ENCODE measurements around the gene GAA.
"Not testable (repeated sequence)": the region's sequence is repeated elsewhere in the genome, so short reads cannot be mapped to it uniquely, and the experiment has no call there.

GAA gene

GRCh38 chr17:80084773-80085172, 16.6 kb upstream of the GAA start:
- no peak for DNase-seq

DNA sequence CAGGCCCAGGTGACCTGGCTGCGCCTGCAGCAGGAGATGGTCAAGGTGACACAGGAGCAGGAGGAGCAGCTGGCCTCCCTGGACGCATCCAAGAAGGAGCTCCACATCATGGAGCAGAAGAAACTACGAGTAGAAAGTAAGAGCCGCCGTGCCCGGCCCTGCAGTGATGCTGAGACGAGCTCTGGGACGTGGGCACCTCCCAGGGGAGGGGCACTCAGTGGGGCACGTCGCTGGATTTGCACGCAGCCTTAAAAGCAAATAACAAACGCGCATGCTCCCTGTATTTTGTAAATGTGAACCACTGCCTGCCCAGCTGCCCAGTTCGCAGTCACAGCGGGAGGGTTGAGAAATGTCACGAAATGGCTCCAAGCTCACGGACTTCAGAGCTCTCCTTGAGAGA, 15.3 kb upstream of the GAA start:
- no peak for DNase-seq

DNA sequence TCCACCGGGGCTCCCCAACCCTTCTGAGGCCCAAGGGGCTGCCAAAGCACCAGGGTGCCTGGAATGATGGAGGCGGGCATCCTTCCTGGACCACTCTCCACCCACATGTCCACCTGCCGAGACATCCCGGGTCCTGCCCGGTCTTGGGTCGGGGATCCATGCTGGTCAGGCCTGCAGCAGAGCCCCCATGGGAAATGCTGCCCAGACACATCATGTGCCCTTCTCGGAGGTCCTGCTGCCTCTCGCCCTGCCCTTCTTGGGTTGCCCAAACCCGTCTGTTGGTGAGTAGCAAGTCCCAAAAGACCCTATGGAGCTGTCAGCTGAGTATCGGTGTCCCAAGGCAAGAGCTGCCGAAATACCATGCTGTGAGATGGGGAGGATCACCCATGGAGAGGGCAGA, 14.8 kb upstream of the GAA start:
- no peak for DNase-seq

DNA sequence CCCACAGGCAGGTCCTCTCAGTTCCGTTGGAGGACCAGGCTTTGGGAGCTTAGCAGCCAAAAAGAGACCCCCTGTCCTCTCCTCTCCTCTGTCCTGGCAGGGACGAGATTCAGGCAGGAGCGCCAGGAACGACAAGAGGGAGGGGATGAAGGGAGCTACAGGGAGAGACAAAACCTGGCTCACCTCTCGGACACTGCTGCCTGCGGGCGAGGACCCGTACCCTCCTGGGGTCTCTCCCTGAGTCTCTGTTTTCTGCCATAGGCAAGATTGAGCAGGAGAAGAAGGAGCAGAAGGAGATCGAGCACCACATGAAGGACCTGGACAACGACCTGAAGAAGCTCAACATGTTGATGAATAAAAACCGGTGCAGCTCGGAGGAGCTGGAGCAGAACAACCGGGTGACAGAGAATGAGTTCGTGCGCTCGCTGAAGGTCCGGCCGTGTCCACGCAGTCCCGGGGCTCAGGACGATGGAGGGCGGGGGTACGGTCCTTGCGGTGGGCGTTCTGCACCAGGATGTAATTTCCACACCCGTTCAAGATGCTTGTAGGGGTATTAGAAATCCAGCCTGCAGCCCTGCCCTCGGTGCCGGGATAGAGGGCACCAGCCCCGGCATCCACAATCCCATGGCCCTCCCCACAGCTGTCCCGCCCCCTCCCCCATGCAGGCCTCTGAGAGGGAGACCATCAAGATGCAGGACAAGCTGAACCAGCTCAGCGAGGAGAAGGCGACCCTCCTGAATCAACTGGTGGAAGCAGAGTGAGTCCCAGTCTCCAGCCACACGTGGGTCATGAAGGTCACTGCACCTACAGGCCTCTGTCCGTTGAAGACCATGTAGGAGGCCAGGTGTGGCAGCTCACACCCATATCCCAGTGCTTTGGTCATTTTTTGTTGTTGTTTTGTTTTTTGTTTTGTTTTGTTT, 13.8 kb upstream of the GAA start:
- no peak for DNase-seq

DNA sequence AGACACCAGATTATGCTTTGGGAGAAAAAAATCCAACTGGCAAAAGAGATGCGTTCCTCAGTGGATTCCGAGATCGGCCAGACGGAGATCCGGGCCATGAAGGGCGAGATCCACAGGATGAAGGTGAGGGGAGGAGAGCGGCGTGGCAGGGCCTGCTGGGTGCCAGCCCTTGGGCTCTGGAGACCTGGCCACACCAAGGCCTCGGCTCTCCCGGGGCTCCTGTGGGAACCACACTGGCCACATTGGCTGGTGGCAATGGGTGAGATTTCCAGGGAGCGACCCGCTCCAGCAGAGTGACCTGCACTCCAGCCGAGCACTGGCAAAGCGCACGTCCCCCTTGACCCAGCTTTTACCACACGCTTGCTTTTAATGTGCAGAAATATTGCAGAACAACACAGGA, 11.6 kb upstream of the GAA start:
- no peak for DNase-seq

GRCh38 chr17:80090164-80090563, 11.2 kb upstream of the GAA start:
- DNase-seq, result not testable (repeated sequence)

DNA sequence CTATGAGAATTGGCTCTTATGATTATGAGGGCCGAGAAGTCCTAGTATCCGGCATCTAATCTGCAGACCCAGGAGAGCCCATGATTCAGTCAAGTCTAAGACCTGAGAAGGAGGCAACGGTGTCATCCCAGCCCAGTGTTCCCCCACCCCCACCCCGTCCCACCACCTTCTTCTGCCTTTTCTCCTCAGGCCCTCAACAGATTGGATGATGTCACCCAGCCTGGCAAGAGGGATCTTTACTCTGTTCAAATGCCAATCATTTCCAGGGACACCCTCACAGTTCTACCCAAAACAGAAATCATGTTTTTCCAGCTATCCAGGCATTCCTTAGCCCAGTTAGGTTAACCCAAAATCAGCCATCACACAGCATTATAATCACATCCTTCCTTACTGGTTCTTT, 10.0 kb upstream of the GAA start:
- no peak for DNase-seq

GRCh38 chr17:80092959-80093358, 8.4 kb upstream of the GAA start:
- no peak for DNase-seq

DNA sequence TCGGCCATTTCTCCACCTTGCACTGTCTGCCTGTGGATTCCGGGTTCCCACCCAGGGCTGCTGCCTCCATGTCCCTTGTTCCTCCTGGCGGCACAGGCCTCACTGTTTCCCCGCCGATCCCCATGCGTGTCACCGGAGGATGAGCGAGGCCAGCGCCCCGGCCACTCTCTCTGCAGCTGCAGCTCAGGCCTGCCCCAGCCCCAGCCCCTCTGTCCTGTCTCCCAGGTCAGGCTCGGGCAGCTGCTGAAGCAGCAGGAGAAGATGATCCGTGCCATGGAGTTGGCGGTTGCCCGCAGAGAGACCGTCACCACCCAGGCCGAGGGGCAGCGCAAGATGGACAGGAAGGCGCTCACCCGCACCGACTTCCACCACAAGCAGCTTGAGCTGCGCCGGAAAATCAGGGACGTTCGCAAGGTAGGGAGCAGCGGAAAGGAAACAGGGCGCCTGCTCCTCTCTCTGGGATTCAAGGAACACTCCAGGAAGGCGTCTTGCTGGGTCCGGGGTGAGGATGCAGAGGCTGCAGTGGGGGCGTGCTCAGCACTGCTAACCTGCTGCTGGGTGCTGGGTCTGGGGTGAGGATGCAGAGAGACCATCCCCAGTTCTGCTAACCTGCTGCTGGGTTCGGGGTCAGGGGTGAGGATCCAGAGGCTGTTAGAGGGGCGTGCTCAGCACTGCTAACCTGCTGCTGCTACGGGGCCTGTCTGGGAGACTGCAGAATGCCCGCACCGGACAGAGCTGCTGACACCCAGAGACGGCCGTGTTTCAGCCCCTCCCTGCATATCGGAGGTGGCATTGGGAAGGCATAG, 6.1 kb upstream of the GAA start:
- DNase-seq, result no peak

DNA sequence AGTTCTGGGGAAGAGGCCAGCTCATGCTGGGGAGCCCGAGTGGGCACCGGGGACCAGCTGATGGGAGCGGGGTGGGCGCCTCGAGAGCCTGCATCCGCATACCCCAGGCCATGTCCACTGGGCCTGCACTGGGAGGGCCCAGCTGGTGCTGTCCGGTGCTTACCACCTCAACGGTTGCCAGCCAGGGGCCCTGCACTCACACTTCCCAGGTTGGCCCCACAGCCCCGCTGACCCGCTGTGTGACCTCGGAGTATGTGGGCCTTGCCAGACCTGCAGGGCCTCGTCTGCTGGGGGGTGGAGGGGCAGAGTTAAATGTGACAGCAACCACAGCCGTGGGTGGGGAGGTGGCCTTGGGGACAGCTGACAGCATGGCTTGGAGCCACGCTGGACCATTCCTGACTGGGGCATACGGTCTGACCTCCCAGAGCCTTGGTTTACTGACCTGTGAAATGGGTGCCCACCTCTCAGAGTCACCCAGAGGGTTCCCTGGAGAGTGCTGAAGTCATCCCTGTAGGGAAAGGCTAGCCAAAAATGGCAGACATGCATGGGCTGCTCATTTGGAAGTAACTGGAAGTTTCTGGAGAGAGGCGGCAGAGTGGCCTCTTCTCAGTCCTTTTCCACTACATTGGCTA, 5.4 kb upstream of the GAA start:
- no peak for DNase-seq

DNA sequence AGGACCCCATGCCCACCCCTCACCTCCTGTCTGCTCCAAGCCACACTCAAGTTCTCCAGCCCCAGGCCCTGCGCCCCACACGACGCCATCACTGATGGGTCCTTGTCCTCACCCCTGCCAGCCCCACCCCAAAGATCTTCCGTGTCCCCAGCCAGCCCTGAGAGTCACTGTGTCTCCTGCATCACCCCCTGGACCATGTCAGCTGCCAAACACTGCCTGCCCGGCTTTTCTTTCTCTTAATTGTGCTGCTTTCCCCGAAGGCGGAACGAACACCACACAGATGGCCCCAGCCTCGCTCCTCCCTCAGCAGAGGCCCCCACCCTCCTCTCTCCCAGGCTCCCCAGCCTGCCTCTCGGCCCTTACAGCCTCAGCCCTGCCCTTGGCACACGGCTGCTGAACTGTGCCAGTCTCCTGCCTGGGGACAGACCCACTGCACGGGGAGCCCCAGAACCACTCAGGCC, 4.8 kb upstream of the GAA start:
- no peak for DNase-seq

DNA sequence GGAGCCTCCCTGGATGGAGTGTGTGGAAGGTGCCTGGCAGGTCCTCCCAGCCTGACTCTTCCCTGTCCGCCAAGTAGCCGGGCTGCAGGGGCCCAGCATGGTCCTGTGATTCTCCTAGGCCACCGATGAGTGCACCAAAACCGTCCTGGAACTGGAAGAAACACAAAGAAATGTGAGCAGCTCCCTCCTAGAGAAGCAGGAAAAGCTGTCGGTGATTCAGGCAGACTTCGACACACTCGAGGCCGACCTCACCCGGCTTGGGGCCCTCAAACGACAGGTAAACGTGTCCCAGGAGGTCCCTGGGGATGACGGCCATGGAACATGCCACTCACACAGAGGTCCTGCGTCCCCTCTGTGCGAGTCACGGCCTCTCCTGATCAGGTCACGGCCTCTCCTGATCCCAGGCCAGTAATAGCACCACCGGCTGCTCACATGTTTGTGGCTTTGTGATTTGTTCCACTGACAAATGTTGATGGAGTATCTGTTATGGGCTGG, 4.2 kb upstream of the GAA start:
- DNase-seq, result no peak

DNA sequence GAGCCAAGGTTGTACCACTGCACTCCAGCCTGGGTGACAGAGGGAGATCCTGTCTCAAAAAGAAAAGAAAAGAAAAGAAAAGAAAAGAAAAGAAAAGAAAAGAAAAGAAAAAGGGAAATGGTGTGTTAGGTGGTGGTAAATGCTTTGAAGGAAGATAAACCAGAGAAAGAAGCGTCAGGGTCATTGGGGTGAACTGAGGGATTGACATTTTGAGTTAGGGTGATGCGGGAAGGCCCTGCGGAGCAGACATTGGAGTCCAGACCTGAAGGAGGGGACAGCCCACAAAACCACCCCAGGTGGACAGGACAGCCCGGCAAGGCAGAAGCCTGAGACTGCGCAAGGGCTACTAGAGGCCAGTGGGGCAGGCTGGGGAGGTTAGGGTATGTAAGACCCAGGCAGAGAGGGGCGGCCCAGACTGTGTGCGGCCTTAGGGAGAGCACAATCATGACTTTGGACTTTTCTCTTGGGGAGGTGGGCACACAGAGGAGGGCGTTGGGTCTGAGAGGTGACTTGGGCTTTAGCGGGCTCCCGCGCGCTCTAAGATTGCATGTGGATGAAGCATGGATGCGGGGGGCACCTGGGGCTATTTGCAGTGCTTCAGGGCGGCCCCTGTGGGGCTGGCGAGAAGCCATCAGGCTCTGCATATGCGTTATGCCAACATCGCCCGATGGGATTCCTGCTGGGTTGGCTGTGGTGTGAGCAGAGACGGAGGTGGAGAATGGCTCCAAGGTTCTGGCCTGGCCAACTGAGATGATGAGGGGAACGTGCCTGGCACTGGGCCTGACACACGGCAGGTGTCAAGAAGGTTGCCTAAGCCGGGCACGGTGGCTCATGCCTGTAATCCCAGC, 3.3 kb upstream of the GAA start:
- DNase-seq, result no peak

GRCh38 chr17:80099291-80100034, 1.9 kb upstream of the GAA start:
- DNase-seq, result no peak

DNA sequence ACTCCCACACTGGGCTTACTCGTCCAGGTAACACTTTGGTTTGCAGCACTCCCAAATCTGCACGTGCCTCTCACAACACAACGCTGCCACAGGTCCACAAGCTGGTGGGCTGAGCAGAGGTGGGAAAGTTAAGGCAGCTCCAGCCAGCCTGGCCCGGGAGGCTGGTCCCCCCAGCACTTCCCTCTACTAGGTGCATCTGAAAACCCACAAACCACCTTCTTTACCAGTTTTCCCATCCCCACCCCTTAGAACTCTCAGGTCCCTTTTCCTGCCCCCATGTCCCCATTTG, 1.4 kb upstream of the GAA start:
- no peak for DNase-seq

DNA sequence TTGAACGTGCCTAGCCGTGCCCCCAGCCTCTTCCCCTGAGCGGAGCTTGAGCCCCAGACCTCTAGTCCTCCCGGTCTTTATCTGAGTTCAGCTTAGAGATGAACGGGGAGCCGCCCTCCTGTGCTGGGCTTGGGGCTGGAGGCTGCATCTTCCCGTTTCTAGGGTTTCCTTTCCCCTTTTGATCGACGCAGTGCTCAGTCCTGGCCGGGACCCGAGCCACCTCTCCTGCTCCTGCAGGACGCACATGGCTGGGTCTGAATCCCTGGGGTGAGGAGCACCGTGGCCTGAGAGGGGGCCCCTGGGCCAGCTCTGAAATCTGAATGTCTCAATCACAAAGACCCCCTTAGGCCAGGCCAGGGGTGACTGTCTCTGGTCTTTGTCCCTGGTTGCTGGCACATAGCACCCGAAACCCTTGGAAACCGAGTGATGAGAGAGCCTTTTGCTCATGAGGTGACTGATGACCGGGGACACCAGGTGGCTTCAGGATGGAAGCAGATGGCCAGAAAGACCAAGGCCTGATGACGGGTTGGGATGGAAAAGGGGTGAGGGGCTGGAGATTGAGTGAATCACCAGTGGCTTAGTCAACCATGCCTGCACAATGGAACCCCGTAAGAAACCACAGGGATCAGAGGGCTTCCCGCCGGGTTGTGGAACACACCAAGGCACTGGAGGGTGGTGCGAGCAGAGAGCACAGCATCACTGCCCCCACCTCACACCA, 724 bp downstream of the GAA start:
- no peak for DNase-seq

- no peak for DNase-seq
Observed at GRCh38 chr17:80102664-80103448, 1.5 kb downstream of the GAA start.

- DNase-seq, result no peak
Observed at GRCh38 chr17:80103449-80104085, 2.2 kb downstream of the GAA start.

DNA sequence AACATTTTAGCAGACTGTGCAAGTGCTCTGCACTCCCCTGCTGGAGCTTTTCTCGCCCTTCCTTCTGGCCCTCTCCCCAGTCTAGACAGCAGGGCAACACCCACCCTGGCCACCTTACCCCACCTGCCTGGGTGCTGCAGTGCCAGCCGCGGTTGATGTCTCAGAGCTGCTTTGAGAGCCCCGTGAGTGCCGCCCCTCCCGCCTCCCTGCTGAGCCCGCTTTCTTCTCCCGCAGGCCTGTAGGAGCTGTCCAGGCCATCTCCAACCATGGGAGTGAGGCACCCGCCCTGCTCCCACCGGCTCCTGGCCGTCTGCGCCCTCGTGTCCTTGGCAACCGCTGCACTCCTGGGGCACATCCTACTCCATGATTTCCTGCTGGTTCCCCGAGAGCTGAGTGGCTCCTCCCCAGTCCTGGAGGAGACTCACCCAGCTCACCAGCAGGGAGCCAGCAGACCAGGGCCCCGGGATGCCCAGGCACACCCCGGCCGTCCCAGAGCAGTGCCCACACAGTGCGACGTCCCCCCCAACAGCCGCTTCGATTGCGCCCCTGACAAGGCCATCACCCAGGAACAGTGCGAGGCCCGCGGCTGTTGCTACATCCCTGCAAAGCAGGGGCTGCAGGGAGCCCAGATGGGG, 3.1 kb downstream of the GAA start:
- DNase-seq, result no peak

Data from fibroblast of skin of right quadriceps (primary cell).